ENCODE measurements around the gene LTBP1.
"Not testable (repeated sequence)": the region's sequence is repeated elsewhere in the genome, so short reads cannot be mapped to it uniquely, and the experiment has no call there.

The LTBP1 gene

DNA sequence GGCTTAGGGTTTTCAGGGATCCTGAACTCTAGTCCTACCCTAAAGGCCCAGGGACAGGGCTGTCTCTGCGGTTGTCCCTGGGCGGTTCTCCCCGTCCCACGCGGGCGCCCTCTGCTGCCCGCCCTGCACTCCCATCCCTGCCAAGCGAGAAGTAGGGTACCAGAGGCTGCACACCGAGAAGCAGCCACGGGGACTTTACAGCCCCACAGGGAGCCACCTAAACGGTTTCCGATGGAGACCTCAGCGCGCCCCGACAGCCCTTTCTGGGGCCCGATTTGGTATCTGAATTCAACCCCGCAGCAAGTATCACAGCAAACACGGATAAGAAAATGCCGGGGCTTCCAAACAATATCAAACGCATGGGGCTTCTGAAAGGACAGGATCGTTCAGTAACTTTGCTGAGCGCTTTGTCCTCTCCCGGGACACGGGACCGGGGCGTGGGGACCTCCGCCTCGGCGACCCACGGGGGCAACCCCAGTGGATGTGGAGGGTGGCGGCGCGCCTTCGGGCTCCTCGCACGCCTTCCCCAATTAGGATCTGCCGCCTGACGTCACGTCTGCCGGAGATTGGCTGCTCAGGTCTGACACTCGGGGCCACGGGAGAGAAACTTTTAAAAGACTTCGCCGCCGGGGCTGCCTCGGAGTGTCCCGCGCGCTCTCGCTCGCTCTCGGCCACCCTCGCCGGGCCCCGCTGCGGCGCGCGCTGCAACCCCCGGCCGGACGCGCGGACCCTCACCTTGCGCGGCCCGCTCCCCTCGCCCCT, at the start of gene LTBP1:
LTBP1 (plus strand) TSS at position 640 of the 762 bp plus-strand sequence. CDS start 372 bp downstream, outside the sequence.
- DNase-seq = peak; percentile 76

GRCh38 chr2:32900246-32900973, 46.3 kb upstream of the LTBP1 start:
- DNase-seq = no peak

GRCh38 chr2:32901313-32901712, 45.4 kb upstream of the LTBP1 start:
- DNase-seq = no peak

DNA sequence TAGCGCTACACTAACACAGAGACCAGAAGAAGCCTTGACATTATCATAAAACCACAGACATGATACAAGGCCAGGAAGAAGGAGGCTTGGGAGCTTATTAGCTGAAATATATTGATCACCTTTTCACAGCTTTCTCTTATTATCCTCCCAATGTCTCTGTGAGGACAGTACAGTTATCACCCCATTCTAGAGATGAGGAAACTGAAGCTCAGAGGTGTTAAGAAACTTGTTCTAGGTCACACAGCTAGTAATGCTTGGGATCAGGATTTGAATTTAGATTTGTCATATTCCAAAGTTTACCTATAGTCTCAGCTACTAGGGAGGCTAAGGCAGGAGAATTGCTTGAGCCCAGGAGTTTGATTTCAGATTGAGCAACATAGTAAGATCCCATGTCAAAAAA, 44.6 kb upstream of the LTBP1 start:
- no peak for DNase-seq

- DNase-seq = no peak
These were observed 43.8 kb upstream of the LTBP1 start for GRCh38 chr2:32902986-32903385.

DNA sequence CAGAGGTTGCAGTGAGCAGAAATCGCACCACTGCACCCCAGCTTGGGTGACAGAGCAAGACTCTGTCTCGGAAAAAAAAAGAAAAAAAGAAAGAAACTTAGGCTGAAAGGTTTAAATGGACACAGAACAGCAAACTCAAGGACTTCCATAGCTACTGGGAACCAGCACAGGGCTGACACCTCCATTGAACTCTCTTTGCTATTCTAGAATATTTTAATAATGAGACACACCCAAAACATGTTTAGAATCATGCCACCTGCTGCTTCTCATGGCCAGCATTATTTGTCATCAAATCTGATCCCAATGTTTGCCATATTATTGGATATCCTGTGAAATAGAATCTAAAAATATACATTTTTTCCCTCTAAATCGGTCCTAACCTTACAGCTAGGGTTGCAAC, 42.7 kb upstream of the LTBP1 start:
- DNase-seq = no peak

- no peak for DNase-seq
These were observed 42.0 kb upstream of the LTBP1 start for GRCh38 chr2:32904751-32905150.

- DNase-seq = no peak
These were observed 41.5 kb upstream of the LTBP1 start for GRCh38 chr2:32905270-32905669.

- no peak for DNase-seq
These were observed 35.7 kb upstream of the LTBP1 start for GRCh38 chr2:32910883-32911598.

- no peak for DNase-seq
These were observed 31.1 kb upstream of the LTBP1 start for GRCh38 chr2:32915694-32916093.

DNA sequence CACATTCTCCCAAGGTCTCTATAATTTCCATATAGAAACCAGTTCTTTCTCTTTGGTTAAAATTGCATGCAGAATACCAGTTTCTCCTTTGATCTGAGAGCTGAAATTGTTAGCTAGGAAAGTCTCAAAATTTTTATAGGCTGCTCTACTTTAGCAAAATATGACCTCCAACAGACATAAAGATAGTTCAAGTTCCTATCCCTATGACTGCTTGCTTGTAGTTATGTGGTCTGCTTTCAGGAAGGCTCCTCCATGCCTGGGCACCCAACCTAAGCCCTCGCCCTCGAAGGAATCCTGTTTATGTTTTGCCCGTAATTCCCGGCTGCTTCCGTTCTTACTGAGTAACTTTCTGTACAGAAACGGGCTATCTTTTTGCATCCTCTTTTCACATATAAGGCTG, 28.0 kb upstream of the LTBP1 start:
- DNase-seq = no peak

- not testable (repeated sequence) for DNase-seq
These were observed 26.9 kb upstream of the LTBP1 start for GRCh38 chr2:32919901-32920300.

DNA sequence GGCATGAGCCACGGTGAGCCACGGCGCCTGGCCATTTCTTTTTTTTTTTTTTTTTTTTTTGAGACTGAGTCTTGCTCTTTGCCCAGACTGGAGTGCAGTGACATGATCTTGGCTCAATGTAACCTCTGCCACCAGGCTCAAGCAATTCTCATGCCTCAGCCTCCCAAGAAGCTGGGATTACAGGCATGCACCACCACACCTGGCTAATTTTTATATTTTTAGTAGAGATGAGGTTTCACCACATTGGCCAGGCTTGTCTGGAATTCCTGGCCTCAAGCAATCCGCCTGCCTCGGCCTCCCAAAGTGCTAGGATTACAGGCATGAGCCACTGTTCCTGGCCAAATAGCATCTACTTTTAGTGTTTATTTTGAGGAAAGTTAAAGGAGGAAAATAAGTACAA, 25.3 kb upstream of the LTBP1 start:
- DNase-seq = not testable (repeated sequence)

GRCh38 chr2:32922501-32922900, 24.3 kb upstream of the LTBP1 start:
- no peak for DNase-seq

GRCh38 chr2:32923109-32923508, 23.6 kb upstream of the LTBP1 start:
- no peak for DNase-seq

DNA sequence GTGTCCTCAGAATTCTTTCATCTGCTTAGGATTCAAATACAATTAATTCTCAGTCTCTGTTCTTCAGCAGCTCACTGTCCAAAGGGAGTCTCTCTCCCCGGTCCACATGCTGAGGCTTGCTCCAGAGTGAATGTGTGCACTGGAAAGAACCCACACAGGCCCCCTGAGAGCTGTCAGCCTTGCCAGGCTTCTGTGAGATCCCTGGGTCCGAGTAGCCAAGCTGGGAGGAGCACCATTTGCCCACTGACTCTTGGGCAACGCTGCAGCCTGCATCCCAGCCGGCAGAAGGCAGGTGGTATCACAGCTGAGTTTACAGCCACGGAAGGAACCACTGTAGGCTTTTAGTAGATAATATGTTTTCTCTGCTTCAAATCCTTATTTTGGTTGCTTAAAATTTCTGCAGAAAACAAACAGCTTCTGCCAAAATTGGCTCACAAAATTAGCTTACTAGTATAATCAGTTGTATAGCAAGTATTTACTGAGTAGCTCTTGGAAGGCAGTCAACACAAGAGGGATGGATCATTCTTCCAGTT, 21.4 kb upstream of the LTBP1 start:
- DNase-seq = no peak

DNA sequence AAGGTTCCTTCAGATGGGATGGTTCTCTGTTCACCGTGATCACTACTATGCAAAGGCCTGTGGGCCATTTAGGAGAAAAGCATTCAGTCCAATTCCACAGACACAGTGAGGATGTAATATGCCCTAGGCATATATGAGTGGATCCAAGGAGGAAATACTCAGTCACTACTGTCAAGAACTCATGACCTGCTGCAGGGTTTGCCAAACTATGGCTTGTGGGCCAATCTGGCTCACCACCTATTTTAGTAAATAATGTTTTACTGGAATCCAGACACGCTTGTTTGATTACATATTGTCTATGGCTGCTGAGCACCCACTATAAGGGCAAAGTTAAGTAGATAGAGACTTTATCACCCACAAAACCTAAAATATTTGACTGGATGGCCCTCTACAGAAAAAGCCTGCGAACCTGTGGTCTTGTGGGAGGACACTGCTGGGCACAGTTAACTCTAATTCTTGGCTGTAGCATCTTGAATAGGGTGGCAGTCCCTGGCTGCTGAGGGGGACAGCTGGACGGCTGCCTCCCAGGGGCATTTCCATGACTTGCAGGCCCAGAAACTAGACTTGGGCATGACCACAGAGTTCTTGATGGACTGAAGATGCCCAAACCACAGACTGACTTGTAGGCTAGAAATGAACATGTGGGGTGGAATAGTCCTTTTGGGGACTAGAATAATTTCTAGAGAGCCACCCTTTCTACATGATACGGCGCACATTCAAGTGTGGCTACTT, 20.6 kb upstream of the LTBP1 start:
- DNase-seq = no peak

DNA sequence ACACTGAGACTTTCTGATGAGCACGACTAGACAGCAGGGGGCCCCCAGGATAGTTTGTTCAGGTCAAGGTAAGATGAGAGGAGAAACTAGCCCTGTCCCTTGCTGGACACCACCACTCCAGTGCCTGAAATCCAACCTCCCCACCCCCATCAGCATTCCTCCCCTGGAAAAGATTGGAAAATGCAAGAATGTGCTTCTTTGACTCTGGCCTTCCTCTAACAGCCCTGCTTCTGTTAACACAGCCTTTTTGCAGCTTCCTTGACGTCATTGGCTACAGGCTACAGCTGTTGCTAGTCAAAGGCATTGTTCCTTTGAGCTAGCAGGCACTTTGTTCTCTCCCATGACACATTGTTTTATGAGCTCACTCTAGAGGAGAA, 20.1 kb upstream of the LTBP1 start:
- DNase-seq = no peak

GRCh38 chr2:32930436-32930835, 16.3 kb upstream of the LTBP1 start:
- no peak for DNase-seq

DNA sequence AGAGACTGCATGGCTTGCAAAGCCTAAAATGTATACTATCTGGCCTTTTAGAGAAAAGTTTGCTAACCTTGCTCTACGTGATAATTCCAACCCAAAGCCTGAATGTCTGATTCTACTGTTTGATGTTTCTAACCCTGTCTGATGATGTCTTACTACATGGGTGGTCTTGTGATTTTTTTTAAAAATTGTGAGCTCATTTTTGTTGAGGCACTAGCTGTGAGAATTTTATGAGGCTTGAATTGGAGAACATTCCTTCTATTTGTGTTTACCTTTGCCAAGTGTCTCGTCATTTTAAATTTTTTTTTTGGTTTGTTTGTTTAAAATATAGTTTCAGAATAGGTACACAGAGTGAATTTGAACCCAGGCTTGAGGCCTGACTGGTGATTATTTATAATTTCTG, 15.2 kb upstream of the LTBP1 start:
- no peak for DNase-seq

DNA sequence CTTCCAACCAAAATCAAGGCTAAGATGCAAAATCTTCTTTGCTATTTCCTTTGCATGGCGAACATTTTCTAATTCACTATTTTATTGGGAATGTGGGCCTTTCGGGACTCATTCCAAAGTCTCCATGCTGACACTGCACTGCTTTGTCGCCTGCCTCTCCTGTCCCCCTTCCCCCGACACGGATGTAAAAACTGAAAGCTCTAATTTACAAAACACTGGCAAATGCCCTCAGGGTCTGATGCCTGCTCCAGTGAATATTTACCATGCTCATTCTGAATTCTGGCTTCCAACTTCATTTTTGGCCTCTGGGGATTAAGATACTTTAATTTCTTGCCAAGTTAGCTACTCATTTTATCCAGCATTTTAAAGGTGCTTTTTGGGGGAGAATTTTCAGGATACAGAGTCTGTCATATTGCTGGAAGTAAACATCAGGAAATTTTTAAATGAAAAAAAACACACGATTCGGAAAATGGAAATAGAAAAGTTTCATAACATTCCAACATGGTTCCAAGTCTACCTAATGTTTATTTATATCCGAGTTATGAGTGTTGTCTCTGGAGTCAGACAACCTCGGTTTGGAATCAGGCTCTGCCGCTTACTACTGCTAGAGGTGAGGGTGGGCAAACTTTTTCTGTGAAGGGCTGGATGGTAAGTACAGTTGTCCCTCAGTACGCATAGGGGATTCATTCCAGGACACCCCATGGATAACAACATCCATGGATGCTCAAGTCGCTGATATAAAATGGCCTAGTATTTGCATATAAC, 14.6 kb upstream of the LTBP1 start:
- DNase-seq = no peak
